HG02678 (cell line): ENCODE data around the gene ABCC3.

Source experiments
- ATAC-seq: cut with Tn5 transposase; IDR thresholded peaks from one replicate; pipeline ENCODE4 v1.9.1; 2021; ENCODE audit warnings: mild to moderate bottlenecking, moderate library complexity; ENCODE audit not compliant: unreplicated experiment

ABCC3 gene

GRCh38 chr17:50626037-50626574, 8.6 kb upstream of the ABCC3 start:
- no peak for ATAC-seq

GRCh38 chr17:50627036-50627781, 7.5 kb upstream of the ABCC3 start:
- ATAC-seq, result no peak

GRCh38 chr17:50627782-50628601, 6.7 kb upstream of the ABCC3 start:
- no peak for ATAC-seq

- no peak for ATAC-seq
Observed at GRCh38 chr17:50629902-50630301, 4.8 kb upstream of the ABCC3 start.

- no peak for ATAC-seq
Observed at GRCh38 chr17:50630524-50631194, 4.0 kb upstream of the ABCC3 start.

GRCh38 chr17:50631195-50631907, 3.3 kb upstream of the ABCC3 start:
- ATAC-seq, result no peak

GRCh38 chr17:50631908-50632571, 2.6 kb upstream of the ABCC3 start:
- ATAC-seq, result no peak

GRCh38 chr17:50632637-50633036, 2.0 kb upstream of the ABCC3 start:
- no peak for ATAC-seq

- ATAC-seq, result no peak
Observed at GRCh38 chr17:50633683-50634082, 998 bp upstream of the ABCC3 start.

- no peak for ATAC-seq
Observed at GRCh38 chr17:50634915-50635731, 442 bp downstream of the ABCC3 start.

- ATAC-seq, result no peak
Observed at GRCh38 chr17:50635732-50635981, 976 bp downstream of the ABCC3 start.

GRCh38 chr17:50635982-50636803, 1.5 kb downstream of the ABCC3 start:
- ATAC-seq, result no peak

GRCh38 chr17:50636804-50637195, 2.1 kb downstream of the ABCC3 start:
- ATAC-seq, result no peak

GRCh38 chr17:50637829-50638605, 3.3 kb downstream of the ABCC3 start:
- ATAC-seq, result no peak

GRCh38 chr17:50638606-50638965, 3.9 kb downstream of the ABCC3 start:
- ATAC-seq, result no peak

- no peak for ATAC-seq
Observed at GRCh38 chr17:50638966-50639713, 4.5 kb downstream of the ABCC3 start.

- no peak for ATAC-seq
Observed at GRCh38 chr17:50640686-50641351, 6.1 kb downstream of the ABCC3 start.
